Activated CD4-positive, CD25-positive, alpha-beta regulatory T cell (primary cell): Measurements from ENCODE around the gene BHMT.
"Not testable (repeated sequence)": the region's sequence is repeated elsewhere in the genome, so short reads cannot be mapped to it uniquely, and the experiment has no call there.

Source experiments
- DNase-seq, 4 experiments: peaks; one replicate each; lab custom pipeline; 2025; lab: John Stamatoyannopoulos, UW

The BHMT gene

GRCh38 chr5:79111960-79112702 lies 522 bp downstream of the BHMT start:
- DNase-seq = no peak

- no peak for DNase-seq
Measured at GRCh38 chr5:79112703-79113058, 1.1 kb downstream of the BHMT start.

GRCh38 chr5:79119486-79119885 lies 7.9 kb downstream of the BHMT start:
- DNase-seq = no peak

GRCh38 chr5:79120221-79120620 lies 8.6 kb downstream of the BHMT start:
- no peak for DNase-seq

- DNase-seq = no peak
Measured at GRCh38 chr5:79122973-79123372, 11.4 kb downstream of the BHMT start.

GRCh38 chr5:79124607-79125006 lies 13.0 kb downstream of the BHMT start:
- no peak for DNase-seq

- DNase-seq = no peak
Measured at GRCh38 chr5:79130781-79131180, 19.2 kb downstream of the BHMT start.

- no peak for DNase-seq
Measured at GRCh38 chr5:79133121-79133656, 21.6 kb downstream of the BHMT start.

GRCh38 chr5:79133657-79134451 lies 22.2 kb downstream of the BHMT start:
- peak; percentile 10 to 35 (median 24) for DNase-seq

GRCh38 chr5:79135790-79136553 lies 24.4 kb downstream of the BHMT start:
- DNase-seq = no peak

- DNase-seq = no peak
Measured at GRCh38 chr5:79136618-79137017, 25.0 kb downstream of the BHMT start.

- no peak for DNase-seq
Measured at GRCh38 chr5:79140553-79140952, 28.9 kb downstream of the BHMT start.

- DNase-seq = no peak
Measured at GRCh38 chr5:79143684-79144379, 32.2 kb downstream of the BHMT start.

- no peak for DNase-seq
Measured at GRCh38 chr5:79147076-79147475, 35.5 kb downstream of the BHMT start.

- DNase-seq = no peak
Measured at GRCh38 chr5:79149433-79149832, 37.8 kb downstream of the BHMT start.

- no peak for DNase-seq
Measured at GRCh38 chr5:79151942-79152671, 40.5 kb downstream of the BHMT start.

GRCh38 chr5:79157305-79157704 lies 45.7 kb downstream of the BHMT start:
- DNase-seq = no peak

- DNase-seq = not testable (repeated sequence)
Measured at GRCh38 chr5:79161647-79162046, 50.0 kb downstream of the BHMT start.

GRCh38 chr5:79168031-79168430 lies 56.4 kb downstream of the BHMT start:
- no peak for DNase-seq

GRCh38 chr5:79170661-79171060 lies 59.1 kb downstream of the BHMT start:
- DNase-seq = no peak

- no peak for DNase-seq
Measured at GRCh38 chr5:79171635-79172245, 60.1 kb downstream of the BHMT start.
